Activated T-cell treated with anti-CD3 and anti-CD28 coated beads, Interleukin-2, amount 50 U/mL, for 24 hours (primary cell): ENCODE measurements around the gene ABAT.
"Not testable (repeated sequence)": the region's sequence is repeated elsewhere in the genome, so short reads cannot be mapped to it uniquely, and the experiment has no call there.

Experiments
- DNase-seq: peaks from one replicate; pipeline ENCODE4 v3.0.0-alpha.2; 2020
- H3K27ac Mint-ChIP-seq: 2 replicates; pipeline ENCODE4 v1.8.0; 2020; ENCODE audit warnings: mild to moderate bottlenecking, mixed read lengths
- H3K27me3 Mint-ChIP-seq: 2 replicates; pipeline ENCODE4 v1.8.0; 2020; ENCODE audit warnings: mixed read lengths
- H3K36me3 Mint-ChIP-seq: 2 replicates; pipeline ENCODE4 v1.8.0; 2020; ENCODE audit warnings: low read depth, mixed read lengths
- H3K4me1 Mint-ChIP-seq: 2 replicates; pipeline ENCODE4 v1.8.0; 2020; ENCODE audit warnings: low read depth, mixed read lengths
- H3K4me3 Mint-ChIP-seq: 2 replicates; pipeline ENCODE4 v1.8.0; 2020; ENCODE audit warnings: mild to moderate bottlenecking, moderate library complexity, mixed read lengths
- H3K9me3 Mint-ChIP-seq: 2 replicates; pipeline ENCODE4 v1.8.0; 2020; ENCODE audit warnings: mixed read lengths

The ABAT gene

DNA sequence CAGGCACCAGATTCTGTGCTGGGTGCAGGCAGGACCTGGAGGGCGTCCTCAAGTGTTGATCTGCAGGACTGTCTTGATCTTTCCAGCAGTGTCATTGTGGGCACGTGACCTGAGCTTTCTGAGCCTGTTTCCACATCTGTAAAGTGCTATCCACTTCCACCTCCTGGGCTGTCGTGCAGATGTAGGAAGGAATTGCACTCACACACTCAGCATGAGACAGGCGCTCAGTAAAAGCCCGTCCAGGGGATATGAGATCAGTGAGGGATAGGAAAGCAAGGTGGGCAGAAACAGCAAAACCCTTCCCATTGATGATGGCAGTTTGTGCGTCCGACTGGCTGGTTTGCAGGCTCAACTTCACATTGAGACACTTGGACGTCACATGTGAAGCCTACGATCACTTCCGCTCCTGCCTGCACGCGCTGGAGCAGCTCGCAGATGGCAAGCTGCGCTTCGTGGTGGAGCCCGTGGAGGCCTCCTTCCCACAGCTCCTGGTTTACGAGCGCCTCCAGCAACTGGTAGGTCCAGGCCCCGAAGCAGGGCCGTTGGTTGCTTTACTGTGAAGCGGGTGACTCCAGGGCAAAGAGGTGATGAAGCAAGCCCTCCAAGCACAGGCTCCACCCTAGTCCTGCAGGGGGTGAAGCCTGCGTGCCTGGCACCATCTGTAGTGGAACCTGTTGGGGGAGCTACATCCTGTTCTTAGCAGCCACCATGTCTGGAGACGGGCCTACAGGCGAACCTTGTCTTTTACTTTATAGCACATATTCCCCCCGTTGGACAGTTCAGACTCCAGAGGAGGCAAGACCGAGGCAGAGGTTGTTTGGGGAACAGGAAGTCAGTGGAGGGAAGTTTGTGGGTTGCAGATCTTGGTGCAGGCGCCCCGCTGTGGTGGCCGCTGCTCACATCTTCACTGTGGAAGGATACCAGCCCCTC is 29.9 kb upstream of the ABAT start:
- no peak for DNase-seq
- Mint-ChIP-seq H3K4me1 (peaks cover 13% of the 10 kb centered on the region), H3K27me3 (no peaks in the 10 kb centered on the region), H3K27ac (peak overlapping the region; percentile 75), H3K36me3 (peaks cover 87% of the 10 kb centered on the region), H3K9me3 (no peaks in the 10 kb centered on the region), H3K4me3 (no peak overlapping the region)

DNA sequence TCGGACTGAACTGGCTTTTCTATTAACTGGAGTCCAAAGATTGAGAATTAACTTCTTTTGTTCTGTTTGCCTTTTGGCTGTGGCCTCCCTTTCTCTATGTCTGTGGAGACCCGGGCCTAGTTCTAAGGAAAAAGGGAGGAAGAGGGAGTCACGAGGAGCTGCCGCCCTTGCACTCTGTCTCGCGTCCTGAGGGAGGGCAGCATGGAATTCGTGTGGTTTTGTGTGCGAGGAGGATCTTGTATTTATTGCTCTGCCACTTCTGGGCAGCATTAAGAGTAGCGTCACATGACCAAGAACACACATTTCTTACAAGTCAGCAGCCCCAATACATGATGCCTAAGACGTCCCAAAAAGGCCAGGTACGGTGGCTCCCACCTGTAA is 29.3 kb upstream of the ABAT start:
- H3K4me1 Mint-ChIP-seq, result peaks cover 13% of the 10 kb centered on the region
- H3K9me3 Mint-ChIP-seq, result no peaks in the 10 kb centered on the region
- H3K36me3 Mint-ChIP-seq, result peaks cover 85% of the 10 kb centered on the region
- no peaks in the 10 kb centered on the region for H3K27me3 Mint-ChIP-seq
- peak overlapping the region; percentile 75 for H3K27ac Mint-ChIP-seq
- no peak overlapping the region for H3K4me3 Mint-ChIP-seq
- no peak for DNase-seq

DNA sequence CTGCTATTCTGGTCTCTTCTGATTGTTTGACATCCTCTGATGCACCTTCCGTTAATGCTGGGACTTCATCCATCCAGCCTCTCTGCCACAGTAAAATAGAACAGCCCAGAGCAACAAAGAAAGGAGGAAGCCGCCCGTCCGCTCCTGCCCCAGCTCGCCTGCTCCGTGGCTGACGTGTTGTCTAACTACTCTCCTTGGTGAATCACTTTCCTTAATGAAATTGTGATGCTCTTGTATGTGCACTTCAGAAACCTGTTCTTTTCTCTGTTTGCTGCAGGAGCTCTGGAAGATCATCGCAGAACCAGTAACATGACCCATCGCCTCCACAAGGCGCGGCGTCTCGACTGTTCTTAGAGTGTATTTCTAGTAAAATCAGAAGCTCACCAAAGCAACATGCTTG is 28.6 kb upstream of the ABAT start:
- no peak overlapping the region for H3K27ac Mint-ChIP-seq
- no peaks in the 10 kb centered on the region for H3K27me3 Mint-ChIP-seq
- H3K4me1 Mint-ChIP-seq, result peaks cover 13% of the 10 kb centered on the region
- H3K4me3 Mint-ChIP-seq, result no peak overlapping the region
- H3K9me3 Mint-ChIP-seq, result no peaks in the 10 kb centered on the region
- no peak for DNase-seq
- H3K36me3 Mint-ChIP-seq, result peaks cover 86% of the 10 kb centered on the region

DNA sequence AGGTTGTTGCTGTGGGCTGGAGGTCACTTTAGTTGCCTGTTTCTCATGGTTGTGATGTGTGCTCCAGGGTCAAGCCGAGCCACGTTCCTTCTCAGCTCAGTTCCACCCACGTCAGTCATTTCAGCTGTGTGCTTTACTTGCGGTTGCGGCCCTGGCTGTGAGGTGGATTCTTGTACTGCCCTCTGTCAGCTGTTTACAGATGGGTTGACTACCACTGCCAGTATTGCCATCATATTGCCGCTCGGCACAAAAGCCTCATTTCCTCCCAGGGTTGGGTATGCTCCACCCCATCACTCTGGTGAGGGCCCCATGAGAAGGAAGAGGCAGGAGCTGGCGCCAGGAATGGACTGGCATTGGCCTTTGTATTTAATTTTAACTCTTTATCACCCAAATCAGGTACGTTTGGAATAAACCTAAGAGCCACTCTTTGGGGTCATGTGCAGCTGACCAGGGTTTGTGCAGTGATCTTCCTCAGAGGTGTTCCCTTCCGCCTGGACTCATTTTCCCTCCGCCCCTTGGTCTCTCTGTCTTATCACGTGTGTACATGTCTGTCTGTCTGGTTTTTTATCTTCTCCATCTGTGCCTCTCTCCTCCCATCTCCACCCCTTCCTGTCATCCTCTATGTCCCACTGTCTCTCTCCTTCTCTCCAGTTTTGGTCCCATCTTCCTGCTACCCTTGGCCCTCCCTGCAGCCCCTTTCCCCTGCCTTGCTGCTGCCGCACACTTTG is 27.9 kb upstream of the ABAT start:
- H3K4me3 Mint-ChIP-seq, result no peak overlapping the region
- H3K9me3 Mint-ChIP-seq, result no peaks in the 10 kb centered on the region
- H3K36me3 Mint-ChIP-seq, result peaks cover 80% of the 10 kb centered on the region
- no peak for DNase-seq
- H3K27ac Mint-ChIP-seq, result no peak overlapping the region
- peaks cover 13% of the 10 kb centered on the region for H3K4me1 Mint-ChIP-seq
- H3K27me3 Mint-ChIP-seq, result no peaks in the 10 kb centered on the region

DNA sequence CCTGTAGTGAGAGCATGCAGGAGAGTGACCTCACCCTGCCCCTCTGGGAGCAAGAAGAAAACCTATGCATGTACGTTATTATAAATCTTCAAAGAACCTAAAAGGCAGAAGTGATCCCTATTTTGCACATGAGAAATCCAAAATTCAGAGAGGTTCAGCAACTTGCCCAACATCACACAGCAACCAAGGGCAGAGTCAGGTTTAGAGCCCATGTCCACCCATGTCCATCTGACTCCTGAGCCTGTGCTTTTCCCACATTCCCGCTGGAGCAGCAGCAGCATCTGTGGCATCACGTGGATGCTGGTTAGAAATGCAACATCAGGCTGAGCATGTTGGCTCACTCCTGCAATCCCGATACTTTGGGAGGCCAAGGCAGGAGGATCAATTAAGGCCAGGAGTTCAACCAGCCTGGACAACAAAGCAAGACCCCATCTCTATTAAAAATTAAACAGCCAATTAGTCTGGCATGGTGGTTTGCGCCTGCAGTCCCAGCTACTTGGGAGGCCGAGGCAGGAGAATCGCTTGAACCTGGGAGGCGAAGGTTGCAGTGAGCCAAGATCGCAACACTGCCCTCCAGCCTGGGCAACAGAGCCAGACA is 26.6 kb upstream of the ABAT start:
- DNase-seq, result no peak
- no peaks in the 10 kb centered on the region for H3K27me3 Mint-ChIP-seq
- no peaks in the 10 kb centered on the region for H3K9me3 Mint-ChIP-seq
- no peak overlapping the region for H3K4me3 Mint-ChIP-seq
- peaks cover 66% of the 10 kb centered on the region for H3K36me3 Mint-ChIP-seq
- peaks cover 13% of the 10 kb centered on the region for H3K4me1 Mint-ChIP-seq
- H3K27ac Mint-ChIP-seq, result no peak overlapping the region

DNA sequence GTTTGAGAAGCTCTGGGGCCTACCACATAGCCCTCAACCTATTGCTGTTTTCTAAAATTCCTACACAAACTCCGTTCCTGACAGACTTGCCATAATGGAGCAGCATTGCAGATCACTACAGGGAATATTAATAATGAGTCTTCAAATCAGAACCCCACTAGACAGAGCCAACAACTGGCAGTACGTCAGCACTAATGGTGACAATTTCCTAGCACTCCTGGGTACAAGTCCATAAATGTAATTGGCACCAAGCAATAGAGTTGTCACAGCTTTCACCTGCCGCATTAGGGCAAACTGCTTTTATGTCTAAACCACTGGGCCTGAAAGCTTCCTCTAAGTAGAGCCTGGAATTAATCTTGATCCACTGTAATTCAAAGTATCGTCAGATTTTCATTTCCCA is 25.5 kb upstream of the ABAT start:
- no peaks in the 10 kb centered on the region for H3K9me3 Mint-ChIP-seq
- H3K36me3 Mint-ChIP-seq, result peaks cover 56% of the 10 kb centered on the region
- peaks cover 13% of the 10 kb centered on the region for H3K4me1 Mint-ChIP-seq
- H3K4me3 Mint-ChIP-seq, result no peak overlapping the region
- DNase-seq, result no peak
- H3K27ac Mint-ChIP-seq, result no peak overlapping the region
- no peaks in the 10 kb centered on the region for H3K27me3 Mint-ChIP-seq

DNA sequence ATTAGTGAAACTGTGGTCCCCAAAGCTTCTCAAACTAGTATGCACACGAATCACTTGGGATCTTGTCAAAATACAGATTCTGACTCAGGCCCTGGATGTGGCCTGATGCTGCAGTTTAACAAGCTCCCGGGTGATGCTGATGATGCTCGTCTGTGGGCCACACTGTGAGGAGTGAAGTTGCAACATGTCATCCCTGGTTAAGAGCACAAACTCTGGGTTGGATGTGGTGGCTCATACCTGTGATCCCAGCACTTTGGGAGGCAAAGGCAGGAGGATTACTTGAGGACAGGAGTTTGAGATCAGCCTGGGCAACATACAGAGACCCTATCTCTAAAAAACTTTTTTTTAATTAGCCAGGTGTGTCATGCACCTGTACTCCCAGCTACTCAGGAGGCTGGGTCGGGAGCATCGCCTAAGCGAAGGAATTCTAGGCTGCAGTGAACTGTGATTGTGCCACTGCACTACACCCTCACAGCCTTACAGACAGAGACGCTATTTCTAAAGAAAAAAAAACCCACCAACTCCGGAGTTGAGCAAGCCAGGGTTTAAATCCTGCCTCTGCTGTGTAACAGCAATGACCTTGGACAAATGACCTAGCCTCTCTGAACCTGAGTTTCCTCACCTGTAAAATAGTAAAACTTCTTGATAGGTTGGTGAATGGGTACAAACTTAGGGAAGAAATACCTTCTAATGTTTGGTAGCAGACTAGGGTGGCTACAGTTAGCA is 24.4 kb upstream of the ABAT start:
- H3K9me3 Mint-ChIP-seq, result no peaks in the 10 kb centered on the region
- H3K4me3 Mint-ChIP-seq, result no peak overlapping the region
- peaks cover 7% of the 10 kb centered on the region for H3K4me1 Mint-ChIP-seq
- peaks cover 45% of the 10 kb centered on the region for H3K36me3 Mint-ChIP-seq
- no peak overlapping the region for H3K27ac Mint-ChIP-seq
- no peak for DNase-seq
- H3K27me3 Mint-ChIP-seq, result no peaks in the 10 kb centered on the region

DNA sequence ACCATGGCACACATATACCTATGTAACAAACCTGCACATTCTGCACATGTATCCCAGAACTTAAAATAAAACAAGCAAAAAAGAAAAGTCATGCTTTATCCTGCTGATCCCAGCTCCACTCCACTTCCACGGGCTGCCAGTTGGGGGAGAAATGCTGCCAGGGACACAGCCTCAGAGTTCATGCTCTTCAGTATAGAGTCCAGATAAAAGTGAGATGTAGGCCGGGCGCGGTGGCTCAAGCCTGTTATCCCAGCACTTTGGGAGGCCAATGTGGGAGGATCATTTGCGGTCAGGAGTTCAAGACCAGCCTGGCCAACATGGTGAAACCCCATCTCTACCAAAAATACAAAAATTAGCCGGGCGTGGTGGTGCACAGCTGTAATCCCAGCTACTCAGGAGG is 22.5 kb upstream of the ABAT start:
- peaks cover 28% of the 10 kb centered on the region for H3K36me3 Mint-ChIP-seq
- H3K4me3 Mint-ChIP-seq, H3K27me3 Mint-ChIP-seq, H3K9me3 Mint-ChIP-seq, H3K27ac Mint-ChIP-seq, DNase-seq: not testable (repeated sequence)
- H3K4me1 Mint-ChIP-seq, result peaks cover 16% of the 10 kb centered on the region

DNA sequence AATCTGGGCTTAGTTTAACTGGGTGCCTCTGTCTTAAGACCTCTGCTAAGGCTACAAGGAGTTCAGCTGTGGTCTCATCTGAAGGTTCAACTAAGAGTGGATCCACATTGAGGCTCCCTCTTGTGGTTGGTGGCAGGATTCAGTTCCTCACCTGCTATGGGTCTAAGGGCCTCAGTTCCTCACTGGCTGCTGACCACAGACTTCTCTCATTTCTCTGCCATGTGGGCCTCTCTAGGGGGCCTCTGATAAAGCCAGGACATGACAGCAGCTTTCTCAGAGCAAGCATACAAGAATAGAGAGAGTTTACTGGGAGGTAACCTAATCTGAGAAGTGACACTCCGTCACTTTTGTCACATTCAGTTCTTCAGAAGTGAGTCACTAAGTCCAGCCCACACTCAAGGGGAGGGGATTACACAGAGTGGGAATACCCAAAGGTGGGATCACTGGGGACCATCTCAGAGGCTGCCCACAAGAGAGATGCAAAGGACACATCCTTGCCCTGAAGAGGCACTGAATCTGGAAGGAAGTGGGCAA is 19.2 kb upstream of the ABAT start:
- peaks cover 16% of the 10 kb centered on the region for H3K4me1 Mint-ChIP-seq
- H3K27ac Mint-ChIP-seq, result peak overlapping the region; percentile 75
- DNase-seq, result no peak
- H3K9me3 Mint-ChIP-seq, result no peaks in the 10 kb centered on the region
- no peaks in the 10 kb centered on the region for H3K27me3 Mint-ChIP-seq
- H3K36me3 Mint-ChIP-seq, result peaks cover 2% of the 10 kb centered on the region
- no peak overlapping the region for H3K4me3 Mint-ChIP-seq

DNA sequence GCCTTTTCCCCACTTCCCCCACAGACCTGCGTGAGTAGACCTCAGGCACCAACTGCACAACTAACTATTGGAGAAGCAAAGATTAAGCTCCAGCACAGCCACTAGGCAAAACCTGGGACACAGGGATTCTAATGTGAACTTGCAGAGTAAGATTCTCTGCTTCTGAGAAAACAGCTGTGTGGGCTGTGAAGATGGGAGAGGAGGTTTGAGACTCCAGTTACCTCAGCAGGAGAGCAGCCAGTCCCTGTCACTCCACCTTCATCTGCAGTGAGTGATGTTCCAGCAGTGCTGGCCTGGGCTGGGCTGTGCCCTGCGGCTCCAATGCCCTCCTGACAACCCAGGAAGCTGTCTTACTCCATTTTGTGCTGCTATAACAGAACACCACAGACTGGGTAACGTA is 18.0 kb upstream of the ABAT start:
- Mint-ChIP-seq H3K36me3 (no peaks in the 10 kb centered on the region), H3K9me3 (no peaks in the 10 kb centered on the region), H3K27me3 (no peaks in the 10 kb centered on the region), H3K4me3 (no peak overlapping the region), H3K4me1 (peaks cover 16% of the 10 kb centered on the region), H3K27ac (no peak overlapping the region)
- no peak for DNase-seq

DNA sequence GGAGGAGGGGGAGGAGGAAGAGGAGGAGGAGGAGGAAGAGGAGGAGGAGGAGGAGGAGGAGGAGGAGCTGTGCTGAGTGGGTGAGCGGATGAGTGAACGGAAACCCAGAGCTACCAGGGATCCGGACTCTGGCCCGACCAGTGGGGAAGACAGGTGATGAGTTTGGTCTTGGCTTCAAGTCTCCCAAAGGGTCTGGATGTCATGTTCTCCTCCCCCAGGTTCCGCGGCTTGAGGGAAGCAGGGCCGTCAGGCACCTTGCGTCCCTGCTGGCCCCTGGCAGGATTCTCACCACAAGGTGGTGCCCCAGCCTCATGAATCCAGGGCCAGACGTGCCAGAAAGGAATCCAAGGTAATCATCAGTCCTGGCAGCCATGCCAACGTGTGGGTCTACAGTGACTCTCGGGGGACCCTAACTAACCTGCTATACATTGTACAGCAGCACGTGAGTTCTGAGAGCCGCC is 13.5 kb upstream of the ABAT start:
- Mint-ChIP-seq H3K9me3 (no peaks in the 10 kb centered on the region), H3K27ac (no peak overlapping the region), H3K4me3 (no peak overlapping the region), H3K36me3 (peaks cover 12% of the 10 kb centered on the region), H3K4me1 (peaks cover 3% of the 10 kb centered on the region), H3K27me3 (no peaks in the 10 kb centered on the region)
- peak; percentile 59 for DNase-seq

DNA sequence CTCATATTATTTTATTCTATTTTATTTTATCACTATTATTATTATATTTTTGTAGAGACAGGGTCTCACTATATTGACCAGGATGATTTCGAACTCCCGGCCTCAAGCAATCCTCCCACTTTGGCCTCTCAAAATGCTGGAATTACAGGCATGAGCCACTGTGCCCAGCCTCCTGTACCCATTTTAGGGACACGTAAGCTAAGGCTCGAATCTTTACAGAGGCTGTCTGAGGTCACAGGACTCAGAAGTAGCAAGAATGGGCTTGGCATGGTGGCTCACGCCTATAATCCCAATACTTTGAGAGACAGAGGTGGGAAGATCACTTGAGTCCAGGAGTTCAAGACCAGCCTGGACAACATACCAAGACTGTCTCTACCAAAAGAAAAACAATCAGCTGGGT is 12.7 kb upstream of the ABAT start:
- no peak for DNase-seq
- H3K9me3 Mint-ChIP-seq, result no peaks in the 10 kb centered on the region
- H3K27ac Mint-ChIP-seq, result no peak overlapping the region
- H3K4me3 Mint-ChIP-seq, result no peak overlapping the region
- H3K4me1 Mint-ChIP-seq, result no peaks in the 10 kb centered on the region
- peaks cover 12% of the 10 kb centered on the region for H3K36me3 Mint-ChIP-seq
- H3K27me3 Mint-ChIP-seq, result no peaks in the 10 kb centered on the region

DNA sequence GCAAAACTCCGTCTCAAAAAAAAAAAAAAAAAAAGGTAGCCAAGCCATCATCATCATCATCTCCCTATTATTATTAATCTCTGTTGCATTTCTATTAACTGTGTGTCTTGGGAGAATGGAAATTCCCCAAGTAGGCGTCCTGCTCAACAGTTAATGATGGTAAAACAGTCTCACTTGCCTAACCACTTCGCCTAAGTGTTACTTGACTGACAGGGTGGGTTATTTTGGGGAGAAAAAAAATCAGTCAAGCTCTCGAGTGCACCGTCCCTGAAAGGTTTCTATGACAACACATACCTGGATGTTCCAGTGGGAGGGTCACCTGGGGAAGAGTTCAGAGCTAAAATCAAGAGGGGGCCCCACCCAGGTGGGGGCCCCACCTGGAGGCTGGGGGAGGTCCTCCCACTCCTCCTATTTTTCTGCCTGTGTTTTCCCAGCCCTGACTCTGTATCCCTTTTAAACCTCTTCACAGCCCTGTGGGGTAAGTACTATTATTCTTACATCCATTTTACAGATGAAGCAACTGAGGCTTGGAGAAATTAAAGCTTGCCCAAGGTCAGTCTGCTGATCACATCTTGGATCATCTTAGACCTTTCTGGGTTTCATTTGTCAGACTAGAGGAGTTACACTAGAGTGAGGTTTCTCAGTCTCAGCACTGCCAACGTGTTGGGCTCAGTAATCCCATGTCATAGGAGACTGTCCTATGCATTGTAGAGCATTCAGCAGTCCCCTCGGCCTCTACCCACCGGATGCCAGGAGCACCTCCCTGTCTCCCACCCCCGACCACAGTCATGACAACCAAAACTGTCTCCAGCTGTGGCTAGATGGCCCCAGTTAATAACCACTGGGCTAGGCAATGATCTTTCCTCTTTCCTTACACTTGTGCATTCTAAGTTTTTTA is 11.0 kb upstream of the ABAT start:
- no peak overlapping the region for H3K27ac Mint-ChIP-seq
- H3K27me3 Mint-ChIP-seq, result no peaks in the 10 kb centered on the region
- no peak for DNase-seq

More for the DNA sequence above, 11.0 kb upstream of the ABAT start:
- H3K4me1 Mint-ChIP-seq, result no peaks in the 10 kb centered on the region
- no peak overlapping the region for H3K4me3 Mint-ChIP-seq
- H3K9me3 Mint-ChIP-seq, result no peaks in the 10 kb centered on the region
- H3K36me3 Mint-ChIP-seq, result peaks cover 20% of the 10 kb centered on the region
